Activated T-helper 17 cell treated with anti-CD3 and anti-CD28 coated beads, Interleukin-2, amount 50 U/mL, for 72 hours (primary cell): ENCODE data around the gene KRTAP4-16. TPM values are rescaled to one million over a fixed set of nuclear protein-coding genes. Genes with fewer than 3 reads are reported as not detected.
"Not testable (repeated sequence)": the region's sequence is repeated elsewhere in the genome, so short reads cannot be mapped to it uniquely, and the experiment has no call there.

Experiments
- ATAC-seq: fragments of 150-1000 bp; cut with Tn5 transposase; replicated peaks from 2 replicates; pipeline ENCODE4 v1.10.0; 2021; ENCODE audit warnings: mild to moderate bottlenecking, moderate library complexity
- H3K27ac Mint-ChIP-seq: one replicate; pipeline ENCODE4 v1.8.0; 2022; ENCODE audit warnings: mixed read lengths
- H3K27me3 Mint-ChIP-seq: one replicate; pipeline ENCODE4 v1.8.0; 2022; ENCODE audit warnings: mixed read lengths
- H3K36me3 Mint-ChIP-seq: one replicate; pipeline ENCODE4 v1.8.0; 2022; ENCODE audit warnings: low read depth, mild to moderate bottlenecking, mixed read lengths
- H3K4me1 Mint-ChIP-seq: one replicate; pipeline ENCODE4 v1.8.0; 2022; ENCODE audit warnings: mixed read lengths
- H3K4me3 Mint-ChIP-seq: one replicate; pipeline ENCODE4 v1.8.0; 2022; ENCODE audit warnings: mild to moderate bottlenecking, mixed read lengths
- H3K9me3 Mint-ChIP-seq: one replicate; pipeline ENCODE4 v1.8.0; 2022; ENCODE audit warnings: mixed read lengths
- total RNA-seq, 2 donors: library from RNA; stranded (reverse); gene quantifications; one replicate each; pipeline ENCODE4 v1.2.3, GENCODE V29; 2022

Gene KRTAP4-16
- total RNA-seq, 2 donors from 2014 or later, result not detected

- H3K27me3 Mint-ChIP-seq, H3K4me1 Mint-ChIP-seq, H3K27ac Mint-ChIP-seq, H3K4me3 Mint-ChIP-seq, H3K9me3 Mint-ChIP-seq, ATAC-seq, H3K36me3 Mint-ChIP-seq: not testable (repeated sequence)
Observed at GRCh38 chr17:41105347-41105746, 3.3 kb upstream of the KRTAP4-16 start, which contains the start of gene KRTAP4-9. Gene KRTAP4-9, plus strand, starts transcription at chr17:41105389. Its CDS starts 0 bp downstream, at chr17:41105389.

GRCh38 chr17:41104386-41105038, 2.5 kb upstream of the KRTAP4-16 start:
- not testable (repeated sequence) for H3K9me3 Mint-ChIP-seq, H3K4me1 Mint-ChIP-seq, H3K36me3 Mint-ChIP-seq, H3K27me3 Mint-ChIP-seq, H3K27ac Mint-ChIP-seq, H3K4me3 Mint-ChIP-seq
- ATAC-seq, result peak; percentile 73

- Mint-ChIP-seq H3K4me3 (no peak overlapping the region), H3K36me3 (no peaks in the 10 kb centered on the region), H3K4me1 (peaks cover 5% of the 10 kb centered on the region), H3K9me3 (no peaks in the 10 kb centered on the region), H3K27ac (no peak overlapping the region), H3K27me3 (no peaks in the 10 kb centered on the region)
- ATAC-seq, result no peak
Observed at GRCh38 chr17:41103896-41104295, 1.9 kb upstream of the KRTAP4-16 start.

GRCh38 chr17:41099682-41100480, 2.1 kb downstream of the KRTAP4-16 start:
- not testable (repeated sequence) for H3K4me3 Mint-ChIP-seq, H3K4me1 Mint-ChIP-seq, H3K9me3 Mint-ChIP-seq, ATAC-seq, H3K36me3 Mint-ChIP-seq, H3K27ac Mint-ChIP-seq
- peaks cover 15% of the 10 kb centered on the region for H3K27me3 Mint-ChIP-seq

GRCh38 chr17:41098481-41098880, 3.5 kb downstream of the KRTAP4-16 start:
- no peak overlapping the region for H3K27ac Mint-ChIP-seq
- H3K4me3 Mint-ChIP-seq, result no peak overlapping the region
- no peaks in the 10 kb centered on the region for H3K9me3 Mint-ChIP-seq
- H3K27me3 Mint-ChIP-seq, result peaks cover 15% of the 10 kb centered on the region
- no peaks in the 10 kb centered on the region for H3K4me1 Mint-ChIP-seq
- ATAC-seq, result no peak
- H3K36me3 Mint-ChIP-seq, result no peaks in the 10 kb centered on the region

- H3K27ac Mint-ChIP-seq, result no peak within 1 kb of the TSS
- H3K36me3 Mint-ChIP-seq, result no peaks in the 10 kb centered on the region
- H3K9me3 Mint-ChIP-seq, result no peaks in the 10 kb centered on the region
Observed at GRCh38 chr17:41098042-41098441, 4.0 kb downstream of the KRTAP4-16 start, which contains the start of gene KRTAP4-8. Gene KRTAP4-8, minus strand, starts transcription at chr17:41098142. Its CDS starts 58 bp downstream, at chr17:41098084.

GRCh38 chr17:41096055-41096454, 6.0 kb downstream of the KRTAP4-16 start:
- Mint-ChIP-seq H3K27me3 (peaks cover 15% of the 10 kb centered on the region), H3K9me3 (no peaks in the 10 kb centered on the region), H3K4me1 (no peaks in the 10 kb centered on the region), H3K27ac (no peak overlapping the region), H3K4me3 (no peak overlapping the region), H3K36me3 (no peaks in the 10 kb centered on the region)
- no peak for ATAC-seq

More at GRCh38 chr17:41098042-41098441, 4.0 kb downstream of the KRTAP4-16 start, which contains the start of gene KRTAP4-8:
- Mint-ChIP-seq H3K27me3 (peaks cover 15% of the 10 kb centered on the region), H3K4me3 (no peak within 1 kb of the TSS), H3K4me1 (no peaks in the 10 kb centered on the region)
- ATAC-seq, result no peak

GRCh38 chr17:41088760-41089352, 13.2 kb downstream of the KRTAP4-16 start:
- ATAC-seq, result not testable (repeated sequence)

GRCh38 chr17:41084100-41084856, 17.7 kb downstream of the KRTAP4-16 start, which contains the start of gene KRTAP4-7:
Gene KRTAP4-7, plus strand, starts transcription at chr17:41084150. Its CDS starts 57 bp downstream, at chr17:41084207.
- H3K36me3 Mint-ChIP-seq, H3K9me3 Mint-ChIP-seq, H3K27ac Mint-ChIP-seq, H3K4me1 Mint-ChIP-seq, ATAC-seq, H3K4me3 Mint-ChIP-seq: not testable (repeated sequence)
- H3K27me3 Mint-ChIP-seq, result peaks cover 32% of the 10 kb centered on the region

More at GRCh38 chr17:41088760-41089352, 13.2 kb downstream of the KRTAP4-16 start:
- peaks cover 20% of the 10 kb centered on the region for H3K27me3 Mint-ChIP-seq
- not testable (repeated sequence) for H3K27ac Mint-ChIP-seq, H3K4me3 Mint-ChIP-seq, H3K4me1 Mint-ChIP-seq, H3K9me3 Mint-ChIP-seq, H3K36me3 Mint-ChIP-seq

GRCh38 chr17:41083427-41083826, 18.6 kb downstream of the KRTAP4-16 start:
- H3K27ac Mint-ChIP-seq, H3K4me1 Mint-ChIP-seq, H3K4me3 Mint-ChIP-seq, H3K9me3 Mint-ChIP-seq, H3K36me3 Mint-ChIP-seq: not testable (repeated sequence)
- peak; percentile 61 for ATAC-seq
- H3K27me3 Mint-ChIP-seq, result peaks cover 26% of the 10 kb centered on the region

GRCh38 chr17:41082626-41083025, 19.4 kb downstream of the KRTAP4-16 start:
- no peaks in the 10 kb centered on the region for H3K4me1 Mint-ChIP-seq
- H3K27ac Mint-ChIP-seq, result no peak overlapping the region
- H3K36me3 Mint-ChIP-seq, result no peaks in the 10 kb centered on the region
- no peak overlapping the region for H3K4me3 Mint-ChIP-seq
- H3K27me3 Mint-ChIP-seq, result peaks cover 24% of the 10 kb centered on the region
- no peaks in the 10 kb centered on the region for H3K9me3 Mint-ChIP-seq
- ATAC-seq, result no peak

- no peak for ATAC-seq
- no peaks in the 10 kb centered on the region for H3K9me3 Mint-ChIP-seq
- H3K36me3 Mint-ChIP-seq, result no peaks in the 10 kb centered on the region
- H3K27ac Mint-ChIP-seq, result no peak overlapping the region
- peaks cover 21% of the 10 kb centered on the region for H3K27me3 Mint-ChIP-seq
- H3K4me1 Mint-ChIP-seq, result no peaks in the 10 kb centered on the region
- no peak overlapping the region for H3K4me3 Mint-ChIP-seq
Observed at GRCh38 chr17:41076788-41077187, 25.2 kb downstream of the KRTAP4-16 start.

- Mint-ChIP-seq H3K9me3 (no peaks in the 10 kb centered on the region), H3K4me1 (no peaks in the 10 kb centered on the region)
Observed at GRCh38 chr17:41073676-41074075, 28.3 kb downstream of the KRTAP4-16 start.

More at GRCh38 chr17:41073676-41074075, 28.3 kb downstream of the KRTAP4-16 start:
- no peak for ATAC-seq
- H3K36me3 Mint-ChIP-seq, result no peaks in the 10 kb centered on the region
- H3K27me3 Mint-ChIP-seq, result peaks cover 14% of the 10 kb centered on the region
- H3K27ac Mint-ChIP-seq, result no peak overlapping the region
- no peak overlapping the region for H3K4me3 Mint-ChIP-seq
